ENCODE data around the gene SLC22A23.

SLC22A23 gene

DNA sequence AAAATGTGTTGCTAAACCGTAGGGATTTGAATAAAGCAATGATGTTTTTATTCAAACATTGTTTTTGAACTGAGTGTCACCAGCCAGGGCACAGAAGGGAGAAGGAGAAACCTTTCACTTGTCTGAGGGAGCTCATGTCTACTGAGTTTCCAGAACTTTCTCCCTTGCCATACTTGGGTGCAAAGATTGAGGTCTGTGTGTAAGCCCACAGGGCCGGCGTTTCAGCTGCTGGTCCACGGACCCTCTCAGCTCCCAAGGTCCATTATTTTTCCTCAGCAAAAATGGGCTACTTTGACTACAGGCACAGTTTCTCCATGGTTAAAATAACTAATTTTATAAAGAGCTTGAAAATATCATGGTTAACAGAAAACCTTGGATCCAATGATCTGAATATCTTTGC, 165.5 kb downstream of the SLC22A23 start:
- H4K20me1 ChIP-seq (ENCODE audit: control insufficient read depth, insufficient read depth, low read depth, low read length): no peaks in the 10 kb centered on the region
- H3K9me3 ChIP-seq (ENCODE audit: control insufficient read depth, insufficient read depth, low read length): no peaks in the 10 kb centered on the region
- no peak overlapping the region for H3K4me2 ChIP-seq (ENCODE audit: low read length)
- TF ChIP-seq, protein P1, sequence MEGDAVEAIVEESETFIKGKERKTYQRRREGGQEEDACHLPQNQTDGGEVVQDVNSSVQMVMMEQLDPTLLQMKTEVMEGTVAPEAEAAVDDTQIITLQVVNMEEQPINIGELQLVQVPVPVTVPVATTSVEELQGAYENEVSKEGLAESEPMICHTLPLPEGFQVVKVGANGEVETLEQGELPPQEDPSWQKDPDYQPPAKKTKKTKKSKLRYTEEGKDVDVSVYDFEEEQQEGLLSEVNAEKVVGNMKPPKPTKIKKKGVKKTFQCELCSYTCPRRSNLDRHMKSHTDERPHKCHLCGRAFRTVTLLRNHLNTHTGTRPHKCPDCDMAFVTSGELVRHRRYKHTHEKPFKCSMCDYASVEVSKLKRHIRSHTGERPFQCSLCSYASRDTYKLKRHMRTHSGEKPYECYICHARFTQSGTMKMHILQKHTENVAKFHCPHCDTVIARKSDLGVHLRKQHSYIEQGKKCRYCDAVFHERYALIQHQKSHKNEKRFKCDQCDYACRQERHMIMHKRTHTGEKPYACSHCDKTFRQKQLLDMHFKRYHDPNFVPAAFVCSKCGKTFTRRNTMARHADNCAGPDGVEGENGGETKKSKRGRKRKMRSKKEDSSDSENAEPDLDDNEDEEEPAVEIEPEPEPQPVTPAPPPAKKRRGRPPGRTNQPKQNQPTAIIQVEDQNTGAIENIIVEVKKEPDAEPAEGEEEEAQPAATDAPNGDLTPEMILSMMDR (IDR thresholded peaks at IDR 0.05; ENCODE audit: low read depth, low read length, poor library complexity, severe bottlenecking): no peak
- no peak for TF ChIP-seq EZH2phosphoT487 (IDR thresholded peaks at IDR 0.05; ENCODE audit: borderline replicate concordance, low read length)
- no peaks in the 10 kb centered on the region for H3F3A ChIP-seq (ENCODE audit: control insufficient read depth, insufficient read depth)
- H3K36me3 ChIP-seq (ENCODE audit: control insufficient read depth, low read length): no peaks in the 10 kb centered on the region
- H3K9me2 ChIP-seq (replicated peaks; ENCODE audit: control insufficient read depth, low read length): no peaks in the 10 kb centered on the region
- H3K27ac ChIP-seq (ENCODE audit: low read depth, low read length): no peak overlapping the region
- H3K4me1 ChIP-seq (ENCODE audit: control insufficient read depth, low read length): no peaks in the 10 kb centered on the region
- no peak overlapping the region for H3K4me3 ChIP-seq (ENCODE audit: low read length)
- no peaks in the 10 kb centered on the region for H3K79me2 ChIP-seq (ENCODE audit: control insufficient read depth, low read length)
- no peaks in the 10 kb centered on the region for H3K27me3 ChIP-seq (ENCODE audit: control insufficient read depth, low read length)

DNA sequence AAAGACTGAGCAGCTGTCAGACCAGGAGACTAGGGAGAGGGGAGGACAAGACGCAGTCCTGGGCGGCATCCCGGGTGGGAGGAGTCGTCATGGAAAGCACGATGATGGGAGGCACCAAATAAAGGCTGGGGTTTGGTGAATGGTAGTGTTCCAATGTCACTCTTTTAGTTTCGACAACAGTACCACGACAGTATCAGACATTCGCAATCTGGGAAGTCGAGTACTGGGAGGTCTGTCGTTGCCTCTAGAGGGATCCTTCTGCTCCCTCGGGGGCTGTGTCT, 166.0 kb downstream of the SLC22A23 start:
- H4K20me1 ChIP-seq (ENCODE audit: control insufficient read depth, insufficient read depth, low read depth, low read length): no peaks in the 10 kb centered on the region
- H3K27me3 ChIP-seq (ENCODE audit: control insufficient read depth, low read length): no peaks in the 10 kb centered on the region
- no peaks in the 10 kb centered on the region for H3K79me2 ChIP-seq (ENCODE audit: control insufficient read depth, low read length)
- no peak overlapping the region for H3K4me3 ChIP-seq (ENCODE audit: low read length)
- no peak overlapping the region for H3K27ac ChIP-seq (ENCODE audit: low read depth, low read length)
- no peaks in the 10 kb centered on the region for H3K9me2 ChIP-seq (replicated peaks; ENCODE audit: control insufficient read depth, low read length)
- no peaks in the 10 kb centered on the region for H3K9me3 ChIP-seq (ENCODE audit: control insufficient read depth, insufficient read depth, low read length)
- no peaks in the 10 kb centered on the region for H3K4me1 ChIP-seq (ENCODE audit: control insufficient read depth, low read length)
- no peaks in the 10 kb centered on the region for H3K36me3 ChIP-seq (ENCODE audit: control insufficient read depth, low read length)
- TF ChIP-seq, protein P1 (IDR thresholded peaks at IDR 0.05; ENCODE audit: low read depth, low read length, poor library complexity, severe bottlenecking): no peak
- no peak for TF ChIP-seq EZH2phosphoT487 (IDR thresholded peaks at IDR 0.05; ENCODE audit: borderline replicate concordance, low read length)
- H3K4me2 ChIP-seq (ENCODE audit: low read length): no peak overlapping the region
- H3F3A ChIP-seq (ENCODE audit: control insufficient read depth, insufficient read depth): no peaks in the 10 kb centered on the region

DNA sequence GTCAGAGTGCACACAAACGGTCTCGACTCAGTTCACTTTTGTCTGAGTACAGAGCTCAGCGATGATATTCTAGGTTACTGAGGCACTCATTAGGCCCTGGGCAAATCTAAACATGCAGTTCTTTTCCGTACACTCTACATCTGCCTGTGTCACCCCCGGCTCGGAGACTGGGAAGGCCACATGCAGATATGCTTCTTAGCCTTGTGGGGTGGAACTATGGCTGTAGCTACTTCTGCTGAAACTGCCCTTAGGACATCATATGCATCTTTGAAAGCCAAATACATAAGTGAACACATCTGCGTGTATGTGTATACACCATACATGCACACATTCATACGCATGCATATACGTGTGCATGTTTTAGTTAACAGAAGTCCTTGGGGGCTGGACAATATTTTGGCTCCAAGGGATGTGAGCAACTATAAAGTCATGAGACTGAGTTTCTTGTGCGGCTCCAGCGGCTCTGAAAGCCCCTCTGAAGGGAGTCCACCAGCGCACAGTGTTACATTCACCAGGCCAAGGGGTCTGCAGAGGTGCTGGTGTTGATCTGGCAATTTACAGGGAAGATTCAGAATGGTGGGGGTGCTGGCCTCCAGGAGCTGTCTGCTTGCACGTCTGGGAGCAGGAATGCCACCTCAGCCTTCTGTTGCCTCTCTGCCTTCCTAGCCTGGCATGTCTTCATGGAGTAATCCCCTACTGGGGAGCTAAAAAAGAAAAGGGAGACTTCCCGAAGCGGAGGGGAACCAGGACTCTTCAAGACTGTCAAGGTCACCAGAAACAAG, 166.5 kb downstream of the SLC22A23 start:
- Histone ChIP-seq H3K36me3 (ENCODE audit: control insufficient read depth, low read length) (no peaks in the 10 kb centered on the region), H3K9me3 (ENCODE audit: control insufficient read depth, insufficient read depth, low read length) (no peaks in the 10 kb centered on the region), H3K79me2 (ENCODE audit: control insufficient read depth, low read length) (no peaks in the 10 kb centered on the region), H3K4me3 (ENCODE audit: low read length) (no peak overlapping the region), H3K9me2 (replicated peaks; ENCODE audit: control insufficient read depth, low read length) (no peaks in the 10 kb centered on the region), H3K27ac (ENCODE audit: low read depth, low read length) (no peak overlapping the region), H3K27me3 (ENCODE audit: control insufficient read depth, low read length) (no peaks in the 10 kb centered on the region), H3F3A (ENCODE audit: control insufficient read depth, insufficient read depth) (no peaks in the 10 kb centered on the region), H4K20me1 (ENCODE audit: control insufficient read depth, insufficient read depth, low read depth, low read length) (no peaks in the 10 kb centered on the region), H3K4me1 (ENCODE audit: control insufficient read depth, low read length) (no peaks in the 10 kb centered on the region), H3K4me2 (ENCODE audit: low read length) (no peak overlapping the region)
- TF ChIP-seq EZH2phosphoT487 (IDR thresholded peaks at IDR 0.05; ENCODE audit: borderline replicate concordance, low read length): no peak

DNA sequence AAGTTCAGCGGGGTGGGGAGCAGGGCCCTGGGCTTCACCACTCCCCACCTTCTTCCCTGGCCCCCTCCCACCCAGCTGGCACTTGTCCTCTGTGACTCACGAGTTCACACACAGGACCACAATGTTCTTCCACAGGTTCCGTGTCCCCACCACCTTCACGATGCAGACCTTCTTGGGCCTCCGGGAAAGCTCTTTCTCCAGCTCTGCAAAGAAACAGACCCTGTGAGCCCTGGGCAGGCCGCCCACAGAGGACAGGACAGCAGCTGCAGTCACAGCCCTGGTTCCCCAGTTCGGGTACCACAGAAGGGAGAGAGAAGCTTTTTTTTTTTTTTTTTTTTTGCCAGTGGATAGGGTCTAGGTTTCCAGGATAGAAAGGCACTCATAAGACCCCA, 167.2 kb downstream of the SLC22A23 start:
- H3K27ac ChIP-seq (ENCODE audit: low read depth, low read length): no peak overlapping the region
- no peak overlapping the region for H3K4me2 ChIP-seq (ENCODE audit: low read length)
- no peaks in the 10 kb centered on the region for H3K36me3 ChIP-seq (ENCODE audit: control insufficient read depth, low read length)

More for the DNA sequence above, 167.2 kb downstream of the SLC22A23 start:
- no peaks in the 10 kb centered on the region for H3K4me1 ChIP-seq (ENCODE audit: control insufficient read depth, low read length)
- TF ChIP-seq EZH2phosphoT487 (IDR thresholded peaks at IDR 0.05; ENCODE audit: borderline replicate concordance, low read length): no peak
- TF ChIP-seq, protein P1 (IDR thresholded peaks at IDR 0.05; ENCODE audit: low read depth, low read length, poor library complexity, severe bottlenecking): no peak
- no peaks in the 10 kb centered on the region for H3F3A ChIP-seq (ENCODE audit: control insufficient read depth, insufficient read depth)
- H3K9me3 ChIP-seq (ENCODE audit: control insufficient read depth, insufficient read depth, low read length): no peaks in the 10 kb centered on the region
- no peak overlapping the region for H3K4me3 ChIP-seq (ENCODE audit: low read length)
- H3K9me2 ChIP-seq (replicated peaks; ENCODE audit: control insufficient read depth, low read length): no peaks in the 10 kb centered on the region
- no peaks in the 10 kb centered on the region for H3K27me3 ChIP-seq (ENCODE audit: control insufficient read depth, low read length)
- H3K79me2 ChIP-seq (ENCODE audit: control insufficient read depth, low read length): no peaks in the 10 kb centered on the region
- no peaks in the 10 kb centered on the region for H4K20me1 ChIP-seq (ENCODE audit: control insufficient read depth, insufficient read depth, low read depth, low read length)

Measured in DOHH2 (cell line).